GM13977 (cell line): ENCODE results near the gene SPPL3.

Experiments
- DNase-seq: peaks from one replicate; pipeline ENCODE4 v3.0.0; 2012; ENCODE audit warnings: low spot score
- CTCF ChIP-seq: IDR thresholded peaks from 2 replicates; pipeline ENCODE4 v1.5.1; 2012; ENCODE audit warnings: mild to moderate bottlenecking, control low read depth; ENCODE audit not compliant: insufficient read depth; ENCODE audit errors: extremely low read depth, missing control alignments
- in situ Hi-C: fragments of 300-500 bp; cut with MboI; formaldehyde crosslinking; loops from one replicate; pipeline ENCODE4 v1.12.0; 2022; ENCODE audit warnings: low sequenced_read_pairs, low pct_unique_long_range_greater_than_20kb, mixed read lengths, inconsistent platforms; ENCODE audit not compliant: unreplicated experiment

SPPL3 gene

GRCh38 chr12:120771097-120771496 lies 133.1 kb downstream of the SPPL3 start:
- TF ChIP-seq CTCF, result no peak
- DNase-seq, result no peak
- in situ Hi-C loops, result no loop called here

- peak; percentile 23 for DNase-seq
- no peak for TF ChIP-seq CTCF
- in situ Hi-C loops, result no loop called here
Measured at GRCh38 chr12:120767071-120768024, 136.8 kb downstream of the SPPL3 start.

- in situ Hi-C loops, result no loop called here
- DNase-seq, result no peak
- no peak for TF ChIP-seq CTCF
Measured at GRCh38 chr12:120766566-120766965, 137.6 kb downstream of the SPPL3 start.

- in situ Hi-C loops, result no loop called here
- TF ChIP-seq CTCF, result no peak
- no peak for DNase-seq
Measured at GRCh38 chr12:120764816-120765215, 139.3 kb downstream of the SPPL3 start.

GRCh38 chr12:120763250-120763649 lies 140.9 kb downstream of the SPPL3 start:
- in situ Hi-C loops, result no loop called here
- TF ChIP-seq CTCF, result no peak
- no peak for DNase-seq

GRCh38 chr12:120762086-120762485 lies 142.1 kb downstream of the SPPL3 start:
- TF ChIP-seq CTCF, result no peak
- in situ Hi-C loops, result no loop called here
- no peak for DNase-seq
